OCI-LY3 (cell line): ENCODE data around the gene YBX2.

Experiments
- EZH2phosphoT487 ChIP-seq: fragments of 200-600 bp; shearing (Covaris generic); IDR thresholded peaks from 2 replicates; pipeline ENCODE4 v1.6.1; 2018; ENCODE audit warnings: antibody characterized with exemption, mixed run types, low read depth
- TF ChIP-seq, protein P1 (sequence below): fragments of 200-600, 300-600 bp; sonication (generic); IDR thresholded peaks from 2 replicates; pipeline ENCODE4 v1.5.1; 2014; ENCODE audit warnings: antibody characterized with exemption, low read length, low read depth

GRCh38 chr17:7263801-7264078 is 30.7 kb downstream of the YBX2 start:
- TF ChIP-seq, protein P1, sequence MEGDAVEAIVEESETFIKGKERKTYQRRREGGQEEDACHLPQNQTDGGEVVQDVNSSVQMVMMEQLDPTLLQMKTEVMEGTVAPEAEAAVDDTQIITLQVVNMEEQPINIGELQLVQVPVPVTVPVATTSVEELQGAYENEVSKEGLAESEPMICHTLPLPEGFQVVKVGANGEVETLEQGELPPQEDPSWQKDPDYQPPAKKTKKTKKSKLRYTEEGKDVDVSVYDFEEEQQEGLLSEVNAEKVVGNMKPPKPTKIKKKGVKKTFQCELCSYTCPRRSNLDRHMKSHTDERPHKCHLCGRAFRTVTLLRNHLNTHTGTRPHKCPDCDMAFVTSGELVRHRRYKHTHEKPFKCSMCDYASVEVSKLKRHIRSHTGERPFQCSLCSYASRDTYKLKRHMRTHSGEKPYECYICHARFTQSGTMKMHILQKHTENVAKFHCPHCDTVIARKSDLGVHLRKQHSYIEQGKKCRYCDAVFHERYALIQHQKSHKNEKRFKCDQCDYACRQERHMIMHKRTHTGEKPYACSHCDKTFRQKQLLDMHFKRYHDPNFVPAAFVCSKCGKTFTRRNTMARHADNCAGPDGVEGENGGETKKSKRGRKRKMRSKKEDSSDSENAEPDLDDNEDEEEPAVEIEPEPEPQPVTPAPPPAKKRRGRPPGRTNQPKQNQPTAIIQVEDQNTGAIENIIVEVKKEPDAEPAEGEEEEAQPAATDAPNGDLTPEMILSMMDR: no peak
- no peak for TF ChIP-seq EZH2phosphoT487
